HG02571 (cell line): ENCODE data around the gene ADARB2.
"Not testable (repeated sequence)": the region's sequence is repeated elsewhere in the genome, so short reads cannot be mapped to it uniquely, and the experiment has no call there.

Experiments used
- ATAC-seq: cut with Tn5 transposase; IDR thresholded peaks from one replicate; pipeline ENCODE4 v1.9.1; 2021; ENCODE audit warnings: mild to moderate bottlenecking, moderate library complexity; ENCODE audit not compliant: unreplicated experiment

Gene ADARB2

GRCh38 chr10:1247598-1248261, 489.6 kb downstream of the ADARB2 start:
- no peak for ATAC-seq

- ATAC-seq = no peak
Measured at GRCh38 chr10:1244493-1244892, 492.8 kb downstream of the ADARB2 start.

DNA sequence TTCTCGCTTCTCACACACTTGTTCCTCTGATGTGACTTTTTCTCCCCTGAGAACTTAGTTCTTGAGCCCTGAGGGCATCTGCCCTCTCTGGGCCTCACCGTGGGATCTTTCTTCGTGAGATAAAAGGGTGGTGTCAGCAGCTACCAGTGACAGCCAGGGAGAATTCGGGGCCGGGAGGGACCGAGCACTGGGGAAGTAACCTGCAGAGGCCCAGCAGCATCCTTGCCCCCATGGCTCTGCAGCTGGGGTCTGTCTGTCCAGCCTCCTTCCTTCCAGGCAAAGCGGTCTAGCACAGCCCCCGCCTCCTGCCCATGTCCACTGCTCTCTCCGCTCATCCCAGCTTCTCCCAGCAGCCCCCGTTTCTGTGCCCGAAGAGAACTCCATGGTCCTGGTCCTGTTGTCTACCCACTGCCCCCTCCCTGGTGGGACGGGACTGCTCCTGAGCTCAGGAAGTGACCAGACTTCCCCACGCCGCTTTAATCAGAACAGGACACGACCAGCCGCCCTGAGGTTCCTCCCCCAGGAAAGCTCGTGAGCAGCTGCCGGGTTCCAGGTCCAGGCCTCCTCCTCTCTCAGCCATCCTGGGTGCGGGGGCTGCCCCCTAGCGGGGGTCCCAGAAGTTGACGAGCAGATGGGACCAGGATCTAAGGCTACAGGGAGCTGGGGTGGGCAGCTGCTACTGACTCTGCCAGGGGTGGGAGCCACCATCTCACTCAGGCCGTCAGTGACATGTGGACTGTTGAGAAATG, 493.7 kb downstream of the ADARB2 start:
- no peak for ATAC-seq

DNA sequence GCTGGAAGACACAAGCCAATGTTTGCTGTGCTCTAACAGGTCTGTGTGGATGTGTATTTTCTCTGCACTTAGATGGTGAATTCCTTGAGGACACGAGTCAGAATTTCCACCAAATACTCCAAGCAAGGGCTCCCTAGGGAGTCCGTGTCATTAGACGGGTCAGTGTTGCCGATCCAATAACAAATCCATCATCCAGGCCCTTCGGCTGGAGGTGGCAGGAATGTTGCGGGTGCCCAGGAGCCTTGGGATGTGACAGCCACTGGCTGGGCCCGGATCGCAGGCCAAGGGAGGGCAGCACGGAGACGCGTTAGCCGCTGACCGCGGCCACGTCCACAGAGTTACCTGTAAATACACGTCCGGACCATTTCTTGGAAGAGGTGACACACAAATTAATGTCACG, 494.4 kb downstream of the ADARB2 start:
- ATAC-seq = no peak

DNA sequence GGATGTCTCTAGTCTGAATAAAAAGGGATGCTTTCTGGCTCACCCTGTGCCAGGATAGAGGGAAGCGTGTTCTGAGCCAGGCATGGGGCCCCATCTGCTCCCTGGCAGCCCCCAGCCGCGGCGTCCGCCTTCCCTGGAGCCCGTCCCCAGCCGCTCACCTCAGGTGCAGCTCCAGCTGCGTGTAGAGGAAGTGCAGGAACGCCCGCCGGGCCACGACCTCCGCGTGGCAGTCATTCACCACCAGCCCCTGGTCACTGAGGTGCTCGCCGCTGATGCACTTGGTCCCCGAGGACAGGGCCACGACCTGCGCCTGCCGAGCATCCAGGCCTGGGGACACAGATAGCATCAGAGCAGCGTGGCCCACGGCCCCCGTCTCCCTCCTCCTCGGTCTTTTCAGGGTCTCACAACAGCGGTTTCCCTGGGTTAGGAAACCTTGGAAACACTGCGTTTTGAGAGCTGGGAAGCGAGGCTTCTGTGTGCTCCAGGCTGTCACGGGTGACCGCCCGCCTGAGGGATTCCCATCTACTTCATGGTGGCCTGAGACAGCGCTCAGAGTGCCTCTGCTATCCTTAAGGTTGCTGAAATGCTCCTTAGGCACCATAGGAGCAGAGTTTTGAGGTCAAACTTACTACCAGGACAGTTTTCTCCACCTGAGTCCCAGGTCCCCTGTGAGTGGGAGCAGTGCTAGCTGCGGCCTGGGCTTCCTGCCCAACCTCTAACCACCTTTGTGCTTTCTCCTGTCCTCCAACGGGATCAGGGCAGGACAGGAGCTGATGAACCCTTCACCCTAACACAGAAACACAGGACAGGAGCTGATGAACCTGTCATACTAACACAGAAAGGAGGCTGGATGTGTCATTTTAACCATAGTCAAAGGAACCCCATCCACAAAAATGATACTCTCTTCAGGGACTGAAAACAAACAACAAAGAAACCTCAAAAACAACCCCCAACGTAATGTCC, 495.1 kb downstream of the ADARB2 start:
- ATAC-seq = no peak

DNA sequence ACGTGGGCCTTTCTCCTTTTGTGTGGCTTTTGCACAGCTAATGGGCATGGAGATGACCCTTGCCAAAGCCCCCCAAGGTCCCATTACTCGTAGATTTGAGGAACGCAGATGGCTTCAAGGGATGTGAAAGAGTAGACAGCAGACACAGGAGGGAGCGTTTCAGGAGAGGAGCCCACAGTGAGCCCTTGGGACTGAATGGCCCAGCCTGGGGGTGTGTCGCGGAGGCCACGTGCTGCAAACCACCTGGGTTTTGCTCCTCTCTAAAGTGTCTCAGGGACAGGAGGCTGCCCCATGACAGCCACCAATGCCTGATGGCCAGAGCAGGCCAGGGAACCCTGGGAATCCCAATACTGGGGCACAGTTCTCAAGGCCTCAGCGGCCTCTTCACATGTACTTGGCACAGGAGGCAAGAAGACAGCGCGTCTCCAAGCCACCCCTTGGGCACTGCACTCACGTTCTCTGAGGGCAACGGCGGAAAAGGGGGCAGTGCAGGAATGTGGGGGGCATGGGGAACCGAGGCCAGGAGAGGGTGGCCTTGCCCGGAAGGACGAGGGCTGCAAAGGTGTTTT, 495.9 kb downstream of the ADARB2 start:
- ATAC-seq = no peak

DNA sequence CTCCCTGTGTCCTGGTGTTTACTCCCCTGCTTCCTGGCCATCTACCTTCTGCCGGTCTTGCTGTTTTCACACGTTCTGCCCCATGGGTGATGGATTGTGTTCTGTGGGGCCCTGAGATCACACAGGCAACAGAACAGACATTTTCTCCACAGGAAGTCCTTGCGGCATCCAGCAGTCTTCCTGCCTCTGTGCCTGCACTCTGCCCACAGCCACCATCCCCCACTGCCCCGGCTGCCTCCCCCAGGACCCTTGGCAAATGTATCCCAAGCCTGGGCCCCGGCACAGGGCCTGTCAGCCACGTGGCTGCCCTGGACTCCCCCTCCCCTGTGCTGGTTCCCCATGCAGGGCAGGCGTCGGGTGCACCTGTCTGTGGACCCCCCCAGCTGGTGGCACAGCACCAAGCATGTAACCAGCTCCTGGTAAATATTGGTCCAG, 497.0 kb downstream of the ADARB2 start:
- ATAC-seq = no peak

- no peak for ATAC-seq
Measured at GRCh38 chr10:1233031-1233430, 504.3 kb downstream of the ADARB2 start.

DNA sequence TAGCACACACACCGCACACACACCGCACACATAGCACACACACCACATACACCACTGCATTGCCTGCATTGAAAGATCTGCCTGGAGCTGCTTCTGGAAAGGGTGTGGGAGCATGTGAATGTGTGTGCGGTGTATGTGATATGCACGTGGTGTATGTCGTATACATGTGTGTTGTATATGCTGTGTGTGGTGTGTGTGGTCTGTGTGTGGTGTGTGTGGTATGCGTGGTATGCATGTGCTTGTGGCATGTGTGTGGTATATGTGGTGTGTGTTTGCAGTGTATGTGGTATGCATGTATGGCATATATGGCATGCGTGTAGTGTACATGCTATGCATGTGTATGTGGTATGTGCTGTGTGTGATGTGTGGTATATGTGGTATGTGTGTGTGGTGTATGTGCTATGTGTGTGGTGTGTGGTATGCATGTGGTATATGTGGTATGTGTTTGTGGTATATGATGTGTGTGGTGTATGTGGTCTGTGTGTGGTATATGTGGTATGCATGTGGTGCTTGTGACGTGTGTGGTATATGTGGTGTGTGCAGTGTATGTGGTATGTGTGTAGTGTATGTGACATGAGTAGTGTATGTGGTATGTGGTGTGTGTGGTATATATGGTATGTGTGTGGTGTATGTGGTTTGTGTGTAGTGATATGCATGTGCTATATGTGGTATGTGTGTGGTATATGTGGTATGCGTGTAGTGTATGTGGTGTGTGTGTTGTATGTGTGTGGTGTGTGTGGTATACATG, 505.0 kb downstream of the ADARB2 start:
- ATAC-seq = no peak

GRCh38 chr10:1230592-1231275, 506.6 kb downstream of the ADARB2 start:
- ATAC-seq = no peak

GRCh38 chr10:1230138-1230537, 507.2 kb downstream of the ADARB2 start:
- no peak for ATAC-seq

DNA sequence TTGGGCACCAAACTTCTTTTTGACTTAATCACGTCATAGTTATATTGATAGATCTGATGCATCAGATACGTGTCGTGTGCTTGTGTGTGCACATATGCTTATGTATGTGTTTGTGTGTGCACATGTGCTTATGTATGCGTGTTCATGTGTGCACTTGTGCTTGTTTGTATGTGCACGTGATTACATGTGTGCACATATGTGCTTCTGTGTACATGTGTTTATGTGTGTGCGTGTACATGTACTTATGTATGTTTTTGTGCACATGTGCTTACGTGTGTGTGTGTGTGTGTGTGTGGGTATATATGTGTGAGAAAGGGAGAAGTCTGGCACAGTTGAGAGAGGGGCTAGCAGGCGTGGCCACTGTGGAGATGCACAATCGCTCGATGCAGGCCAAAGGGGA, 507.8 kb downstream of the ADARB2 start:
- ATAC-seq = no peak

GRCh38 chr10:1229116-1229515, 508.2 kb downstream of the ADARB2 start:
- ATAC-seq = no peak

- ATAC-seq = no peak
Measured at GRCh38 chr10:1228467-1228975, 508.8 kb downstream of the ADARB2 start.

DNA sequence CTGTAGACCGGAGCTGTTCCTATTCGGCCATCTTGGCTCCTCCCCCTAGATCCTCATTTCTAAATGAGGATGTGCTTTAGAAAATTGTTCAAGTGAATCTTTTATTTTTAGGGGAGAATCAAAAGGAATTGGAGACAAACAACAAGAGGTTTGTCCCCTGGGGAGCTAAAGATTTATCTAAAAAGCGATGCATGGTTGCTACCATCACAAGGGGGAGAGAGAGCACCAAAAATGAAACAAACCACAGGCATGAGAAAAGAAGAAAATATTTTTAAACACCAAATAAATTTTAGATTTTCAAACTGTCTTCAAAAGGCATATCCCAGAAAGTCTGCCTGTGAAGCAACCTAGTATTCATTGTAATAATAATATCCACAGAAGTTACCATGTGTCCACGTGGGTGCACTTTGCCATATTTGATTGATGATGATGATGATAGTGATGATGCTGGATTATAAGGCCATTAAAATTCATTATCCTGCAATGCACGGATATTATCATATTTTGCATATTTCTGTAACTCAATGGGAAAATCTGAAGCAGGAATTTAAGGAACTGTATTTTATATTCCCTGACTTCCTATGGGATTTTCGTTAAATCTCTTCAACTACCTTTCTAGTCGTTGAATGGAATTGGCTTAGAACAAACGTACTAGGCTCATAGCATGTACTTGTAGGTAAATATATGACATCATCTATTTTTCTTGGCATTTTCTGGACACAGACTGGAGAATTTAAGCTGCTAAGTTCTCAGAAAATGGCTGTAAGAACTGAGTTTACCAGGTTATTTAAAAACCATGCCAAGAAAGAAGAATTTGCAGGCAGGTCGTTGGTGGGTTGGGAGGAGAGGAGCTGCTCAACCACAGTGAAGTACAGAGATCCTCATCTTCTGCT, 509.6 kb downstream of the ADARB2 start:
- no peak for ATAC-seq

- ATAC-seq = not testable (repeated sequence)
Measured at GRCh38 chr10:1226907-1227306, 510.4 kb downstream of the ADARB2 start.

GRCh38 chr10:1219874-1220273, 517.5 kb downstream of the ADARB2 start:
- ATAC-seq = not testable (repeated sequence)

DNA sequence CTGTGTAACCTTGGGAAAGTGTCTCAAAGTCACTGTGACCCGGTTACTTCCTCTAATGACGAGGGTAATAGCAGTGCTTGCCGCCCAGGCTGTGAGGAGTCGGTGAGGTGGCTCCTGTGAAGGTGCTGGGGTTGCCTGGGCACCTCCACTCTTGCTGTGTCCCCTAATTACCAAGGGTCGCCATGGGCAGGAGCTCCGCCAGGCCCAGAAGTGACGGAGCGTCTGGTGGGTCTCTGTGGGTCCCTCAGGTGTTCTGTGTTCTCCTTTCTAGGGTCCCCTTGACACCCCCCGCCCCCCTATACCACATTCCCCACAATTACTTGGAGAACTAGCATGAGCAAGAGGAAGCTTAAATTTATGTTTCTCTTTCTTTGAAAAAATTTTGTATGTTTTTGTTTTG, 519.7 kb downstream of the ADARB2 start:
- ATAC-seq = no peak

DNA sequence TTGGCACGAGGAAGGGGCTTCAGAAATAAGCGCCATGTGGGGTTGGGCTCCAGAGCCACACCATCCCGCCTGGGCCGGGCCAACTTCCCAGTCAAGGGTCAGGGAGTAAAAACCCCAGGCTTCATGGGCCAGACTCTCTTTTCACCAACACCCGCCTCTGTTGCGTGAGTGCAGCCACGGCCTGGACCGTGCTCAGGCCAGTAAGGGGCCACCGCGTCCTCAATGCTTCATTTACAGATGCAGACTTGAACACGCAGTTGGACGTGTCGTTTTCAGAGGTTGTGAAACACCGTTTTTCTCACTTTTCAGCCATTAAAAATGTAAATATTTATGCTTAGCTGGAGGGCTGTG, 520.1 kb downstream of the ADARB2 start:
- no peak for ATAC-seq
